Right forelimb (tissue), 1 donor: ENCODE results near the gene S100A8.

ENCODE experiments used
- DNase-seq: peaks from one replicate; pipeline ENCODE4 v3.0.0-alpha.2; 2018

Gene S100A8

DNA sequence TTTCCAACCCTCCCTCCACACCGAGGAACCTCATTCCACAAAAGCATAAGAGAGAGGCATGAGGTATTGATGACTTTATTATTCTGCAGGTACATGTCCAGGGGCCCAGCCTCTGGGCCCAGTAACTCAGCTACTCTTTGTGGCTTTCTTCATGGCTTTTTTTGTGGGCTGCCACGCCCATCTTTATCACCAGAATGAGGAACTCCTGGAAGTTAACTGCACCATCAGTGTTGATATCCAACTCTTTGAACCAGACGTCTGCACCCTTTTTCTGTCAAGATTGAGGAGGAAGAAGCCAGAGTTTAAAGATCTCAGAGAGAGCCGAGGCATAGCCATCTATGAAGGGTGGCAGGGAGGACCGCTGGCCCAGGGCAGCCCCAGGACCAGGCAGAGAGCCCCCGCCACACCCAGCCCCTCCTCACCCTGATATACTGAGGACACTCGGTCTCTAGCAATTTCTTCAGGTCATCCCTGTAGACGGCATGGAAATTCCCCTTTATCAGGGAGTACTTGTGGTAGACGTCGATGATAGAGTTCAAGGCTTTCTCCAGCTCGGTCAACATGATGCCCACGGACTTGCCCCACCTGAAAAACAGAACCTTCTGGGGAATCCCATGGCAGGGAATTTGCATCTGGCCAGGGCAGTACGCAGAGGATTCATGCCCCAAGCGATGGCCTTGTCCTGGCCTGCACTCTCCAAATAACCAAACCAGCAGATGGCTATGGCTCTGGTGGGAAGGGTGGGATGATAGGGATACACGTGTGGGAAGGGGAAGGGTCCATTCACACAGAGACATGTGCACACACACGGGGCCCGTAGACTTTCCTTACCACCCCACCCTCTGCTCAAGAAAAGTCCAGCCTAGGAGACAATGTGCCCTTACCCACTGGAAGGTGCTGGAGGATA, 647 bp downstream of the S100A8 start:
- DNase-seq, result no peak

DNA sequence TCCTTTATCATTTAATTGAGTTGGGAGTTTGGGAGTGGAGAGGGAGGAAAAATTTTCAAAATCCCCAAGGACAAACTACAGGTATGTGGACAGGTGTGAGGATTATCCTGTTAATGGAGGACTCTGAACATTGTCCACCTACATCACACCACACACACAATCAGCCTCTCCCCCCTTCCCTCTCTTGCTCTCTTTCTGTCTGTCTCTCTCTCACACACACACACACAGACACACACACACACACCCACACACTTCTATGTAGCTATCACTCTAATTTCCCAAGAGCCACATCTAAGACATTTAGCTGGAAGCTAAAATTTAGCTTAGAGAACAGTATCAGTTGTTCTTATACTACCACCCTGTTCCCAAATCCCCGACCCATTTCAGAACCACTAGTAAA, 1.5 kb downstream of the S100A8 start:
- DNase-seq, result no peak

DNA sequence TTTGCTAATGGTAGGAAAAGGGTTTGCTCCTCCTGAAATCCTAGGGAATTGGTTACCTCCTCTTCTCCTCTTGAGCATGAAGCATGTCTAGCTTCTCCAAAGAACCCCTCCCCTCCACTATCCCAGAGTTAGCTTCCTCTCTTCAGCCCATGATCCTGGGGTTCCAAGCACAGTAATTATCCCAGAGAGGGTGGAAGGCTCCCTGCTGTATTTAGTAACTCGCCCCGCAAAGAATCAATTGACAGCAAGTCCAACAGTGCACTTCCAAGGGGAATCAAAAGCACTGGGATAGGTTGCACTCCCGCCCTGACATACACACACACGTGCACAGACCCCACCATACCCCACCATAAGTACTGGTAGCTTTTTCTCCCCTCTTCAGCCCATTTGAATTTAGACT, 3.1 kb downstream of the S100A8 start:
- no peak for DNase-seq

DNA sequence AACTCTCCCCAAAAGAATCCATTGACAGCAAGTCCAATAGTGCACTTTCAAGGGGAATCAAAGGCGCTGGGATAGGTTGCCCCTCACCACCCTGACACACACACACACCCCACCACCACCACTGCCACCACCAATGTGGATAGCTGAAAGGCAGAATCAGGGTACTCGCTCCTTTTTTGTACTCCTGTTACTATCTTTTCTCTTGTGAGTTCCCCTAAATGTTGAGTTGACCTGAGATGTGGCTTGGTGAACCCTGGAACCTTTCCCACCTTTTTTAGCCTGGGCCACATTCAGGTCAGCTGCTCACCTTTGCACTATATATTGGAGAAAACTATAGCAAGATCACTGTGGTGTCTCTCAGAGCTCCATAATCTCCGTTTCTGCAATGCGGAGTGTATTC, 3.9 kb downstream of the S100A8 start:
- no peak for DNase-seq

DNA sequence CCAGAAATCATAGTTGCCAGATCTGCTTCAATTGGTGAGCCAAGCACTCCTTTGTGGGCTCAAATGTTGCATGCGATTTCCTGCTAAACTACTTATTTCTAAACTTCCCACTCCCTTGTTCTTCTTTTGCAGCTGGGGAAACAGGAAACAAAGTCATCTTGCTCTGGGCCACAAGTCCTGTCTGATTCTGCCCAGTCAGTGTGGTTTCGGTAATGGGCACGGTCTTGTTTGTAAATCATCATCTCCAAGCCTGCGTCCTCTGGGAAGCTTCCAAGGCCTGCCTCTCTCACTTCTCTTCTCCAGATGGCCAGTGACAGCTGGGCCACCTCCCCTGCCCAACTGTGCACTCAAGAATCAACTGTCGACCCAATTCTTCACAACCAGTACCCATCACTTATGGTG, 4.4 kb downstream of the S100A8 start:
- no peak for DNase-seq

DNA sequence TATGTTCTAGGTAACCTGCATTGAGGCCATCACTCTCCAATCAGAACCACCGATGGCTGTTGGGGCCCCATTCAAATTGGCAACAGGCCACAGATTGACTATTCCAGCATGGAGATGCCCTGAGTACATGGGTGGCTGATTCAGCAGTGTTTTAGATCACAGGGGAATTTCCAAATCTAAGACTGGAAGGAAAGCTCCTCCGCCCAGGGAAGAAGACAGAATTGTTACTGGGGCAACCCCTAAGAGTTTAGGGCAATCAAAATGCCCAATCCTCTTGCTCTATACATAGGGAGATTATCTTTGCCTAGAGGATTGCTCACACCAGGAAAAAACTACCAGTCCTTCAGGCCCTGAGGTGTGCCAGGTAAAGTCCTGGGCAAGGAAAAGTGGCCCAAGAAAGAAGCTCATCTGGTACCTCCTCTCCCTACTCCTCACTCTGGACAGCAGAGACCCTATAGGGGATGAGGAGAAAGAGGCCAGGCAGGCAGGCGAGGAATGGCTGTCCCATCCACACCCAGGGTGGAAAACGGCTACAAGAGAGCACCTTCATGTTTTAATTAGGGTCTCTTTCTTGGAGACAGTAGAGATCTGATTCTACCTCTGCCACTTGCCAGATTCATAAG, 5.8 kb downstream of the S100A8 start:
- DNase-seq, result no peak

DNA sequence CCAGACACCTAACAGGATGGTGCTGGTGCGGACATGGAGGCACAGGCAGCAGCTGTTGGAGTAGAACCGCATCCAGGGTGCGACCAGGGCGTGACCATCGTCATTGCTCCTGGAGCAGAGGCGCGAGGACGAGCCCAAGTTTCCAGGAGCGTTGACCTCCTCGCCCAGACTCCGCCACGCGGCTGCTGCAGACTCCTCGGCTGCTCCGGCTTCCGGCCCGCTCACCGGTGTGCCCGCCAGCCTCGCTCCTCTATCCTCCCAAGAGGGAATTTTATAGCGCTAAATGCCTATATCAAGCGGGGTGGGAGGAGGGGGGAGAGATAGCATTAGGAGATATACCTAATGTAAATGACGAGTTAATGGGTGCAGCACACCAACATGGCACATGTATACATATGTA, 10.2 kb downstream of the S100A8 start:
- no peak for DNase-seq

DNA sequence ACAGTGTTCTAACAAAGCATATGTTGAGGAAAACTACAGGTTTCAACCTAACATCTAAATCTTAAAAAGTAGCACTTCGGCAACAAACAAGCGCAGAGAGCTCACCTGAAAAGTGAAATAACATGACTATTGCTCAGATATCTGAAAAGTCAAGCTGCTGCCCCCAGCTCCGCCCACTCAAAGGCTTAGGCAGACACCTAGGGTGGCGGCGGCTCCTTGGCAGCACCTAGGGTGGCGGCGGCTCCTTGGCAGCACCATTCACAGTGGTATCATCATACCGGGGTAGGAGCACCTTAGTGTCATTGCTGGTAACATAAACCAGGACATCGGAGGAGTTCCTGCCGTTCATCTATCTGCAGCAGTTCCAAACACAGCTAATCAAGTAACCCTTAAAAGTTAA, 11.3 kb downstream of the S100A8 start:
- no peak for DNase-seq

DNA sequence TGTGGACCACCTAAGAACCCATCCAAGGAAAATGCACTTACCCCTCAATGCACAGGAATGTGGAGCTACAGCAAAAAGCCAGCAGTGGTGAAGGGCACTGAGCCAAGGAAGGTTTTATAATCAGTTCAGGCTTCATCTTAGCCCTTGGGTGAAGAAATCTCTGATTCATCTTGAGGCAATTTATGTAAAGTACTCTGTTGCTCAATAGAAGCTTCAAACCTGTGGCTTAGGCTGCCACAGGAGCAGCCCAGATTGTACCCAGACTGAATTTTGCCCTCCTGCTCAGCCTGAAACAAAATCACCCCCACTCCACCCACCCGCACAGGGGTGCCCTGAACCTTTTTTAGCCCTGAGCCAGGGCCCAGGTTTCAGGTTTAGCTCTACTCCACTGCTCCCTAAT, 15.4 kb downstream of the S100A8 start, which contains the start of gene S100A12:
S100A12 (minus strand) TSS at position 111 of the 400 bp plus-strand sequence. CDS start 1,029 bp downstream, outside the sequence.
- DNase-seq, result no peak

DNA sequence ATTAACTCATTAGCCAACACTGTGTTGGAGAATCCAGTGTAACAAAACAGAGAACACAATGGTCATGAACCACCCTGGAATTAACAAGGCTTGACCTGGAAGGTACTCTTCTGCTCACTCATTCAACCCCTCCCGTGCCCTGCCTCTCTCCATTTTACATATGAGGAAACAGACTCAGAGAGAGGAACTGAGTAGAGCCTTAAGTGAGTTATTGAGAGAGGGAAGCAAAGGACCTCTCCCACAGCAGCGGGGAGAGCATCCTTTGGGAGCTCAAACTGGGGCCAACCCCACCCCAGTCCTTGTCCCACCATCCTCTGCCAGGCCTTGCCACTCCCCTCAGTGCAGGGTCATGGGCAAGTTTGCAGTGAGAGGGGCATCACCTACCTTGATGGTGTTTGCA, 16.8 kb downstream of the S100A8 start:
- no peak for DNase-seq

DNA sequence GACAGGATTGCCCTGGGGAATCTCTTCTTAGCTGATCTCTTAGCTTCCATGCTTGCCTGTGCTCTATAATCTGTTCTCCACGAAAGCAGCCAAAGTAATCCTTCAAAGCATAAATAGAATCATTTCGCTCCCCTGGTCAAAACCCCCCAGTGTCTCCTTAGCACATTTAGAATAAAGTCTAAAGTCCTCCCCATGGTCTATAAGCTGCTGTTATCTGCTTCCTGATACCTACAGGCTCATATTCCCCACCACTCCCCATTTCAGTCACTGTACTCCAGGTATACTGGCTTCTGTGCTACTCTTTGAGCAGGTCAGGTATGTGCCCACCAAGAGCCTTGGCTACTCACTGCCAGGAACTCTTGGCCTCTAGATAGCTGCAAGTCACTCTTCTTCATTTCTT, 18.3 kb downstream of the S100A8 start:
- DNase-seq, result no peak

DNA sequence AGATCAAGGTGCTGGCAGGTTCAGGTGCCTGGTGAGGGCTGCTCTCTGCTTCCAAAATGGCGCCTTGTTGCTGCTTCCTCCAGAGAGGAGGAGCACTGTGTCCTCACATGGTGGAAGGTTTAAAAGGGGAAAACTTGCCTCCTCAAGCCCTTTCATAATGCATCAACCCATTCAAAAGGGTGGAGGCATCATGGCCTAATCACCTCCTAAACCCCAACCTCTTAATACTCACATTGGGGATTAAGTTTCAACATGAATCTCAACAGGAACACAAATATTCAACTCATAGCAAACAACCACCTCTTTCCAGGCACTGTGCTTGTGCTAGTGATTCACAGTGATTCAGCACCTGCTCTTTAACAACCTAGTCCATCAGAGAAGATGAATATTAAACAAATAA, 19.6 kb downstream of the S100A8 start:
- DNase-seq, result no peak

DNA sequence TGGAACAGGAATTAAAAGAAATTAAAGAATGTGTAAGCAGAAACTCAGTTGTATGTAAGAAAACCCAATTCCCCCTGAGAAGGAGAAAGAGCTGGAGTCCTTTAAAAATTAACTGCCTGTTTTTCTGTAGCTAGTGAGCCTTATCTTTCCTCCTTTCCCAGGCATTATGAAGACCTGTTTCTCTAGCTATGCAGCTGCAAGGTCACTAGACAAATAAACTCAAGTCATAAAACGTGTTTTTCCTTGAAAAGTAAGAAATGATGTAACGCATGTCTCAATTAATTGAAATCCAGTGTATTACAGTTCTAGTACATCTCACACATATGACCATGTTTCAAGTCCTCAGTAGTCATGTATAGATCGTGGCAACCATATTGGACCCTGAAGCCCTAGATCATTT, 20.7 kb downstream of the S100A8 start:
- DNase-seq, result no peak

DNA sequence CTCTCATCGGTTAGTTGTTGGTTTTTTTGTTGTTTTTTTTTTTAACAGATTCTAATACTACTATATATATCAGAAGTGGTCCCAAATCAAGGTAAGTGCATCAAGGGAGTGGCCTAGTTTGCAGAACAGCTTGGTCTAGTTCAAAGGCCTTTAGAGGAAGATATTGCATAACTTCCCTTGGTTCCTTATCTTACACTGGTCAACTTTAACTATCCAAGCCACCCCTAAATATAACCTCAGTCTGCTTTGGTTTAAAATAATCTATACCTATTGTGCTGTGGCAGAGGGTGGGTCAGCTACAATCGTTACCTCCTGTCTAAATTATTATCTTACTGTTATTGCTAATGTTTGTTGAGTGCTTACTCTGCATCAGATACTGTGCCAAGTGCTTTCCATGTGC, 22.4 kb downstream of the S100A8 start:
- no peak for DNase-seq

DNA sequence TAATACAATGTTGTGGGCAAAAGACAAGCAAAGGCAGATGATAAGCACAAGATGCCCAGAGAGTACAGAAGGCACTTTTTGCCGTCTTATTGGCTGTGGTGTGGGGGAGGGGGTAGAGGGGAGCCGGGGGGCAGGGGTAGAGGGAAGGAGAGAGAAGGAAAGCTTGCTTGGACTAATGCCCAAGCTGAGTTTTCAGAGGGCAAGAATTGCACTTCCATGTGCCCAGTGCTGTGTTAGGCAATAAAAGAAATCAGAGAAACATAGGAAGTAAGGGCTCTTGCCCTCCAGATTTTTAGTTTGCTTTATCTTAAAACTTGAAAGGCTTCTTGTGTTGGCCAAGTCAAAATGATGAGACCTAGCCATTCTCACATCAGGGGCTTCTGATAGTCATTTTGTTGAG, 23.8 kb downstream of the S100A8 start:
- DNase-seq, result no peak

DNA sequence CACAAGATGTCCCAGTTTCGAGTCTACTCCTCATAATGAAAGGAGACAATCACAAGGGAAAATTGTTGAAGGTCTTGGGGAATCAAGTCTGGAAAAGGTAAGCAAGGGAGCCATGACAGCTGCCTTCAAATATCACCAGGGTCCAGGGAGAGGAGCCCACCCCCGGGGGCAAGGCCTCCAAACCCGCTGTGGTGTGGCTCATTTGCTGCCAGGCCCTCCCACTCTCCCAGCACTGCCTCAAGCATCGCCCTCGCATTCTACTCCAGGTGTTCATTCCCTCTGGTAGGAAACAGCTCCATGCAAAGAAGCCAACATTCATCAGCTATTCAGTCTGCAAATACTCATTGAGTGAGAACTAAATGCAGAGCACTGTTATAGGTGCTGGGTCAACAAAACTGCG, 24.6 kb downstream of the S100A8 start:
- DNase-seq, result no peak

DNA sequence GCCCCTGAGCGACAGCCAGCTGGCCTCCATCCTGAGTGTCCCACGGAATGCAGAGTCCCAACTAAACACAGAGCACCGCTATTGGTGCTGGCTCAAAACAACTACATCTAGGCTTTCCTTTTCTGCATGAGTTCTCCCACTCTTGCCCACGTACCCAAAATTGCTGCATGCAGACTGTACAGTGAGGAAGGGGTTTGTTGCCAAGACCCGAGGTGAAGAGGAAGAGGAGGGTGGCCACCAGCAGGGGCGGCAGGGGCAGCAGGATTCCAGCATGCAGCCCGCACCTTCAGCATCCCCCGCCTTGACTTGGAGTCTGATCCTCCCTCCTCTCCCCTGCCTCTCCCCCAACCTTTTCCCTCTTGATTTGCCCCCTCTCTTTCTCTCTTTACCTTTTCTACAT, 25.2 kb downstream of the S100A8 start:
- DNase-seq, result no peak

DNA sequence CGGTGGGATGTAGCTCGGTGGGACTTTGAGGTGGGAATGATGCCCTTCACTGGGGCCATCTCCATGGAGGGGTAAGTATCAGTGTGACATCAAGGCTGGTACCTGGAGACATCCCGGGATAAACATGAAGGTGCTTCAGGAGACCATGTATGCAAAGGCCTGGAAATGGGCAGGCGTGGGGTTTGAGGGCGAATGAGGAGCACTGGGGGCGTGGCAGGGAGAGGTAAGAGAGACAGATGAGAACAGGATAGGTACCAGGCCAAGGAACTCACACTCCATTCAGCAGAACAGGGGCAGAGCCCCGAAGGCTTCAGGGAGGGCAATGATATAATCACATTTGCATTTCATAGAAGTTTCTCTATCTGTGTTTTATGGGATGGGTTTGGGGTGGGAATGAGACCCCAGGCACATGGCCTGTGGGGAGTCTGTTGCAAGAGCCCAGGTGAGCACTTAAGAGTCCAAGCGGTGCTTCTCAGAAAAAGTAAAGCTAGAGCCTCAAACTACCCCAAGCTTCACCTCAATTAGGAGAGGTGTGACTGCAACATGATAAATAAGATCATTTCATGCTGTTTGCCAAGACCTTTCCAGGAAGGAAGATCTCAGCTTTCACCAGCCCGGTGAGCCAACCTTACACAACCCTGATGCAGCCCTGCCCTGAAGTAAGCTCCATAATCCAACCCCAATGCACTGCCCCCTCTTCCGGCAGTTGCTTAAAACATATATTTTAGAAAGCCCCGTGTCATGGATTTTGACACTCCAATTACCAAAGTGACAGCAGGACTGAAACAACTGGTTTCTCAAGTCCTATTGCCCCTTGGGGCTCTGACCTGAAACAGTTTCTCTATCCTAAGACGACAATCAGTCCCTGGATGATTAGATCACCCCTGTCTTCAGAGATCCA, 25.9 kb downstream of the S100A8 start:
- DNase-seq, result no peak

DNA sequence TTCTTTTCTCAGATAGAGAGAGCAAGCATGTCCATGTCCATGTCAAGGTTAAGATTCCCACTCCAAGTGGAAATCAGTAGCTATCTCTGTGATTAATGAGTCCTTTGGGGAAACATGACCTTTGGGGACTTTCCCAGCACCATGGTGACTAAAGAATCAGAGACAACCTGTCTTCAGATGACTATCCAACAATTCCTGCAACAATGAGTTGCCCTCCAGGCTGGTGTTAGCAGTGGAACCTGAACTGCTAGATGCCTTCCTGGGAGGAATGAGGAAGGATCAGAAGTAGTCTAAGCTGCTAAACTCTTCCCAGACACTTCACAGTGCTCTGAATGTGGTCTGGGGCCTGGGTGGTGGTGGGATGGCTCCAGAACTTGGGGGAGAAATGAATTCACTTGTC, 26.7 kb downstream of the S100A8 start:
- no peak for DNase-seq

DNA sequence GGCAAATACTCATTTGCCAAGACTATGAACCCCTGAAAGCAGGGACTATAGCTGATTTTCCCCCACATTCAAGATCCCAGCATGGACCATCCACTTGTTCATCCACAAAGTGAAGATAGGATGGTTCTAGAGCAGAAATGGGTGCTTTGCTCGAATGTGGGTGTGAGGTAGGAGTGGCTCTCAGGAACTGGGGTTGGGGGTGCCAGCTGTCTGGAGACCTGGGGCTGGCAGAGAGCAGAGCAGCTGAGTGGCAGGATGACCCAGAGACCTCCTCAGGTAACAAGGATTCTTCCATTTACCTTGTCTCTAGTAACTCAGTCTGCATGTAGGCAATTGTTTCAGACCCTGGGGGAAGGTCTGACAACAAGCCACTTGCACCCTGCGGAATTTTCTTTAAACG, 27.2 kb downstream of the S100A8 start:
- no peak for DNase-seq

DNA sequence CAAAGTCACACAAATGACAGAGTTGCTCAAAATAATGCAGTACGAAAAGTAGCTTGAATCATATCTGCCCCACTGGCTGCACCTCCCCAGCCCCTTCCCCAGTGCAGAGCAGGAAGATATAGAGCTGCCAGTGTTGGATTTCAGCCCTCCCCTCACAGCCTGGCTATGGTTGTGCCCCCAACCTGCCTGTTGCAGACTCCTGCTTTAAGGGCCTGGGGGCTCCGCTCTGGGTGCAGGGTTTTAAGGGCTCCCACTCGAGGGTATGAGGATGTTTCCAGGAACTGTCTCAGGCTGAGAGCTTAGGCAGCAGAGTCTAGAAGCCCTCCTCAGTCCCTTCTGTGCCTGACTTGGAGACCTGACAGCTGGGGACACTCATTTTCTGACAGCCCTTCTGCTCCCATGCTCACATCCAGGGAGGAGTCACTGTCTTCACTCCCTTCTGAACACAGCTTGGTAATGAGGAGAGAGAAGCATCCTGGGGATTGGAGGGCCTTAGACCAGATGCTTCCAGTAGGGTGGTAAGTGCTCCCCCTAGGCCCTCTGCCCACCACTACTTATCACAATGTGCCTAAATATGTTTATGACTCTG, 28.6 kb downstream of the S100A8 start:
- no peak for DNase-seq

DNA sequence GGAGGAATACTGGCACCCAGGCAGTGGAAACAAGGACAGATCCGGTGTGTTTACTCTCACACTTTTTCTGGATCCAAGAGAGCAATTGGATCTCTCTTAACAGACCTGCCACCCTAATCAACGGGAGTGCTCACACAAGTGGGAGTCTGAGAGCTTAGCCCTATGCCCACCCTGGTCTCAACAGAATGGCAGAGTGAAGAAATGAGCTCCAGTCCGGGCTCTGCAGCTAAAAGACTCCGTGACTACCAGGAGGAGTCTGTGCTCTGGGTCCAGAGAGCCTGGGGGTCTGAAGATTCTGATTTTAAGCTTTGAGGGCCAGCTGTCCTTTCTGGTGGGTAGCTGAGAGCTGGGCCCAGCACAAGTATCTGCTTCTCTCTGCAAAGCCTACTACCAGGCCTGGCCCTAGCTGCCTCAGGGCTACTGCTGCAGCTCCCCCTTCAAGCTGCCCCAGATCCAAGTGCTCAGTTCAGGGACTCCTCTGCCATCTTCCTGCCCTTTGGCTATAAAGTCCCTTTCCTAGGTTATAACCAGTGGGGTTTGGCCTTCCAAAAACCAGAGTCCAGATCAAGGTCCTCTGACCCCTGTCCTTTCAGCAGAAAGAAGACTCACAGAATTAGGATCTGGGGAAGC, 29.3 kb downstream of the S100A8 start:
- DNase-seq, result no peak
